Ectodermal cell (in vitro differentiated cells): ENCODE measurements around the gene ERH.
A peak's percentile ranks its signal among the peaks of the same experiment; 100 is the strongest.
"Not testable (repeated sequence)": the region's sequence is repeated elsewhere in the genome, so short reads cannot be mapped to it uniquely, and the experiment has no call there.

Experiments
- H3K27ac ChIP-seq: 2 replicates; pipeline ENCODE4 v1.7.0; 2013; ENCODE audit warnings: mild to moderate bottlenecking, low read depth, low read length; ENCODE audit not compliant: insufficient read depth, poor library complexity, severe bottlenecking
- H3K27me3 ChIP-seq: 2 replicates; pipeline ENCODE4 v1.7.0; 2013; ENCODE audit warnings: mild to moderate bottlenecking, low read length; ENCODE audit not compliant: insufficient read depth, control insufficient read depth, poor library complexity, severe bottlenecking
- H3K36me3 ChIP-seq: one replicate; pipeline ENCODE4 v1.7.0; 2013; ENCODE audit warnings: low read length; ENCODE audit not compliant: control insufficient read depth, insufficient read depth
- H3K4me1 ChIP-seq: one replicate; pipeline ENCODE4 v1.7.0; 2013; ENCODE audit warnings: low read length; ENCODE audit not compliant: control insufficient read depth, insufficient read depth
- H3K4me3 ChIP-seq: 2 replicates; pipeline ENCODE4 v1.7.0; 2013; ENCODE audit warnings: low read depth, low read length, control low read depth; ENCODE audit not compliant: insufficient read depth
- H3K9me3 ChIP-seq: 2 replicates; pipeline ENCODE4 v1.7.0; 2013; ENCODE audit warnings: mild to moderate bottlenecking, low read length, moderate library complexity; ENCODE audit not compliant: control insufficient read depth
- WGBS, 2 experiments: methylation state at CpG; one replicate each; pipeline ENCODE4 v1.1.7; 2013; ENCODE audit warnings: missing lambda C conversion rate in 2 of 2; 5-methylcytosine and 5-hydroxymethylcytosine counted together

ERH gene

DNA sequence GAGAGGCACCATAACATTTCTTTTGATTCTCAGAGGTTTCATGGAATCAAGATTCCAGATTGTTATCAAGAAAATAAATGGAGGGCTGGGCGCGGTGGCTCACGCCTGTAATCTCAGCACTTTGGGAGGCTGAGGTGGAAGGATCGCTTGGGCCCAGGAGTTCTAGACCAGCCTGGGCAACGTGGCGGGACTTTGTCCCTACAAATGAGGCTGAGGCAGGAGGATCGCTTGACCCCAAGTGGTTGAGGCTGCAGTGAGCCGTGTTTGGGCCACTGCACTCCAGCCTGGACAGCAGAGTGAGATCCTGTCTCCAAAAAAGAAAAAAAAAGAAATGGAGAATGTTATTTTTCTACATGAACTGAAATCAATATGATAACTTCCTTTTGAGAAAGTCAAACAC is 1.7 kb upstream of the ERH start:
- Histone ChIP-seq H3K9me3 (no peaks in the 10 kb centered on the region), H3K27ac (no peak overlapping the region), H3K36me3 (peaks cover 14% of the 10 kb centered on the region), H3K4me1 (peaks cover 12% of the 10 kb centered on the region), H3K4me3 (peak overlapping the region; percentile 99), H3K27me3 (no peaks in the 10 kb centered on the region)
- WGBS, 2 experiments = 92 to 93% methylated on average over 8 of the region's 8 CpGs

DNA sequence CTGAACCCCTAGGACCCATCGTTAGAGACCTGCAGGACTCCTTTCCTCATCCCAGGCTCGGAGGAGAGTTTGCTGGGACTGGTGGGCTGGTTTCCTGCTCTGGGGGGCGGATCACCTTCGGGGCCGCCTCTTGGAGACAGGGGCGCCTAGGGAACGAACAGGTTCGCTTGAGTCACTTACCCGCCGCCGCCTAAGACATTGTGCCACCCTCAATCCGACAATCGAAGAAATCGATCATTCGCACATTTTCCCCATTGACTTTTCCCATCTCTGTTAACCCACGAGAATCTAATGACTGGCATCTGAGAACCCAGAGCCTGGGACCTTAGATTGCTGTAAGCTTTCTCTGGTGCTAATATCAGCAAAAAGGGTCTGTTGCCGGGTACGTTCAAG is 715 bp upstream of the ERH start:
- Histone ChIP-seq H3K4me3 (peak overlapping the region; percentile 99), H3K27ac (no peak overlapping the region), H3K27me3 (no peaks in the 10 kb centered on the region), H3K36me3 (peaks cover 18% of the 10 kb centered on the region), H3K9me3 (no peaks in the 10 kb centered on the region), H3K4me1 (peaks cover 12% of the 10 kb centered on the region)
- 1% methylated on average over 18 of the region's 18 CpGs for WGBS, 2 experiments

DNA sequence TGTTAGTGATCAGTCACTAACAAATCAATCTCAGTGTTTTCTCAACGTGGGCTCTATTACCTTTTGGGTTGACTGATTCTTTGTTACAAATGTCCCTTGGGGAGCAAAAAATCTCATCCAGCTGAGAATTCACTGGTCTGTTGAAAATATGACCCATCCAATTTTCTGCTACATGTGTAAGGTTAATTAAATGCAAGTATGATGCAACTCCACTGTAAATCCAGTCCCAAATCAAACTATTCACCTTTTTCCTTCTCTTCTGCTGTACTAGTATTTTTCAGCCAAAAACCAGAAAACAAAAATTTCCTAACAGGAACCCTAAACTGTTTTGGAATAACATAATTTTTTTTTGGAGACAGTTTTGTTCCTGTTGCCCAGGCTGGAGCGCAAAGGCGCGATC is 2.2 kb downstream of the ERH start:
- WGBS, 2 experiments = 95 to 99% methylated on average over 4 of the region's 4 CpGs
- Histone ChIP-seq H3K36me3 (peaks cover 41% of the 10 kb centered on the region), H3K4me3 (no peak overlapping the region)

DNA sequence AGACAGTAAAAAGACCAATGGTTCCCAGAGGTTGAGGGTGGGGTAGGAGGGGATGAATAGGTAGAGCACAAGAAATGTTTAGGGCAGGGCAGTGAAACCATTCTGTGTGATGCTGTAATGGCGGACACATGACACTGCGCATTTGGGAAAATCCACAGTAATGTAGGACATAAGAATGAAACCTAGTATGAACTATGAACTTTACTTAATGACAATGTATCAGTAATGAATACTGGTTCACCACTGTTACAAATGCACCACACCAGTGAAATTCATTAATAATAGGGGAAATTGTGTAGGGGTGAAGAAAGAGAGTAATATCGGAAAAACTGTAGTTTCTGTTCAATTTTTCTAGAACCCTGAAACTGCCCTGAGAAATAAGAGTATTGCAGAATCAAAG is 5.6 kb downstream of the ERH start:
- no peaks in the 10 kb centered on the region for H3K27me3 ChIP-seq
- H3K4me3 ChIP-seq = no peak overlapping the region
- no peaks in the 10 kb centered on the region for H3K9me3 ChIP-seq
- no peak overlapping the region for H3K27ac ChIP-seq
- peaks cover 4% of the 10 kb centered on the region for H3K4me1 ChIP-seq
- 94% methylated on average over 3 of the region's 3 CpGs for WGBS, 2 experiments
- H3K36me3 ChIP-seq = peaks cover 54% of the 10 kb centered on the region

More for the DNA sequence above, 2.2 kb downstream of the ERH start:
- H3K9me3 ChIP-seq = no peaks in the 10 kb centered on the region
- H3K27ac ChIP-seq = no peak overlapping the region
- H3K27me3 ChIP-seq = no peaks in the 10 kb centered on the region
- H3K4me1 ChIP-seq = peaks cover 9% of the 10 kb centered on the region

DNA sequence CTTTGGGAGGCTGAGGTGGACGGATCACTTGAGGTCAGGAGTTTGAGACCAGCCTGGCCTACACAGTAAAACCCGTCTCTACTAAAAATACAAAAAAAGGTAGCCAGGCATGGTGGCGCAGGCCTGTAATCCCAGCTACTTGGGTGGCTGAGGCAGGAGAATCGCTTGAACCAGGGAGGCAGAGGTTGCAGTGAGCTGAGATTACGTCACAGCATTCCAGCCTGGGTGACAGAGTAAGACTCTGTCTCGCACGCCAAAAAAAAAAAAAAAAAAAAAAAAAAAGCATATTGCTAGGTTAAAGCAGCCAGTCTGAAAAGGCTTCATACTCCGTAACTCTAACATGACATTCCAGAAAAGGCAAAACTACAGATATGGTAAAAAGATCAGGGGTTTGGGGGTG is 6.7 kb downstream of the ERH start:
- H3K27me3 ChIP-seq, H3K4me3 ChIP-seq, H3K4me1 ChIP-seq, H3K9me3 ChIP-seq, H3K27ac ChIP-seq: not testable (repeated sequence)
- H3K36me3 ChIP-seq = peaks cover 55% of the 10 kb centered on the region
- WGBS, 2 experiments = 93 to 97% methylated on average over 8 of the region's 8 CpGs

DNA sequence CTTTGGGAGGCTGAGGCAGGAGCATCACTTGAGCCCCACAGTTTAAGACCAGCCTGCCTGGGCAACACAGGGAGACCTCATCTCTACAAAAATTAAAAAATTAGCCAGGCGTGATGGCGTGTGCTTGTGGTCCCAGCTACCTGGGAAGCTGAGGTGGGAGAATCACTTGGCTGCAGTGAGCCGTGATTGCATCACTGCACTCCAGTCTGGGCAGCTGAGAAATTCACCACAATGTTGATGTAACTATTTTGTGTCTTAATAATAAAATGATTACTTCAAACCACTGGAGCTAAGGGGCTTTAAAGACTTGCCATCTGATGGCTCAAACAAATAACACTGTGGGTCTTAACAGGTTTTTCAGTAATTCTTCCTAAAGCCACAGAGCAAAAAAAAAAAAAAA is 10.8 kb downstream of the ERH start:
- WGBS, 2 experiments = 96 to 97% methylated on average over 3 of the region's 3 CpGs
- Histone ChIP-seq H3K27ac (no peak overlapping the region), H3K36me3 (peaks cover 41% of the 10 kb centered on the region)

DNA sequence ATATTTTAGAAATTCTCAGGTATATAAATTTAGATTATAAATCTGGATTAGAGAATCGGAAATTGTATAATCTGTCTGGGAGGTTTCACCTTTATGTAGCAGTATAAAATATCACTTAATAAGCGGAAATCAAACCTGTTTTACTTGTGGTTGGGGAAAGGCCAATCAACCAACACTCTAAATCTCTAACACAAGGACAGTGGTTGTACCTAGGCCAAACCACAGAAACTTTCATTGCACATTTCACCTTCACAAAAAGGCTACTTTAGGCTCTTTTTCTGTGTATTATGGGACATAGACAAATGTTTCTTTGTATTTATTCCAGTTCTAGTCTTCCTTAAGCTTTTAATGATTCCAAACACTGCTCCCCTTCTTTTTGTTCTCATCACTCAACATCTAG is 19.8 kb downstream of the ERH start:
- no peak overlapping the region for H3K4me3 ChIP-seq
- H3K9me3 ChIP-seq = no peaks in the 10 kb centered on the region
- 96 to 100% methylated on average over 1 to 2 of the region's 2 CpGs for WGBS, 2 experiments
- no peak overlapping the region for H3K27ac ChIP-seq
- H3K4me1 ChIP-seq = no peaks in the 10 kb centered on the region
- no peaks in the 10 kb centered on the region for H3K27me3 ChIP-seq
- peaks cover 16% of the 10 kb centered on the region for H3K36me3 ChIP-seq

More for the DNA sequence above, 10.8 kb downstream of the ERH start:
- no peak overlapping the region for H3K4me3 ChIP-seq
- H3K9me3 ChIP-seq = no peaks in the 10 kb centered on the region
- H3K4me1 ChIP-seq = no peaks in the 10 kb centered on the region
- H3K27me3 ChIP-seq = no peaks in the 10 kb centered on the region

DNA sequence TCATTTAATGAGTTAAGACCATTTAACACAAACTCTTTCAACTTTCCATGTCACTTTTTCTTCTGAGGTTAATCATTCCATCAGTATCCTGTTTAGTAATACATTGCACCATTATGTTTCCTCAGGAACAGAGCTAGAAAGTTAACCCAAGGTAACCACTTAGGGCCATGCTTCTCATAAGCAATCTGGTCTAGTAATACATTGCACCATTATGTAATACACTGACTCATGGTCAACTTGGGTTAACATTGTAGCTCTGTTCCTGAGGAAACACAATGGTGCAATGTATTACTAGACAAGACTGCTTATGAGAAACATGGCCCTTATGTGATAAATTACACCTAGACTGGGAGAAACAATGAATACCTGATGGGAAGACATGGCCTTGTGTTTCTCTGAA is 21.7 kb downstream of the ERH start:
- Histone ChIP-seq H3K4me3 (no peak overlapping the region), H3K27ac (no peak overlapping the region), H3K9me3 (no peaks in the 10 kb centered on the region), H3K27me3 (no peaks in the 10 kb centered on the region), H3K36me3 (peaks cover 12% of the 10 kb centered on the region), H3K4me1 (no peaks in the 10 kb centered on the region)

DNA sequence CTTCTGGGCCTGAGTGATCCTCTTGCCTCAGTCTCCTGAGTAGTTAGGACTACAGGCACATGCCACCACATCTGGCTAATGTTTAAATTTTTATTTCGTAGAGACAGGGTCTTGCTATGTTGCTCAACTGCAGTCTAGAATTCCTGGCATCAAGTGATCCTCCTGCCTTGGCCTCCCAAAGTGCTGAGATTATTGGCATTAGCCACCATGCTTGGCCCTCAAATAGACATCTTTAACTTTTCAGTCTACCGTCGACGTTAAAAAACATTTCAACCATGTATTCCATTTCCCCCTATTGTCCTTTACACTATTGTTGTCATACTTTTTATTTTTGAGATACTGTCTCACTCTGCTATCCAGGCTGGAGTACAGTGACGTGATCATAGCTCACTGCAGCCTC is 22.4 kb downstream of the ERH start:
- no peaks in the 10 kb centered on the region for H3K9me3 ChIP-seq
- no peaks in the 10 kb centered on the region for H3K4me1 ChIP-seq
- no peak overlapping the region for H3K27ac ChIP-seq
- H3K27me3 ChIP-seq = no peaks in the 10 kb centered on the region
- H3K36me3 ChIP-seq = peaks cover 12% of the 10 kb centered on the region
- 93 to 94% methylated on average over 5 of the region's 5 CpGs for WGBS, 2 experiments
- no peak overlapping the region for H3K4me3 ChIP-seq

DNA sequence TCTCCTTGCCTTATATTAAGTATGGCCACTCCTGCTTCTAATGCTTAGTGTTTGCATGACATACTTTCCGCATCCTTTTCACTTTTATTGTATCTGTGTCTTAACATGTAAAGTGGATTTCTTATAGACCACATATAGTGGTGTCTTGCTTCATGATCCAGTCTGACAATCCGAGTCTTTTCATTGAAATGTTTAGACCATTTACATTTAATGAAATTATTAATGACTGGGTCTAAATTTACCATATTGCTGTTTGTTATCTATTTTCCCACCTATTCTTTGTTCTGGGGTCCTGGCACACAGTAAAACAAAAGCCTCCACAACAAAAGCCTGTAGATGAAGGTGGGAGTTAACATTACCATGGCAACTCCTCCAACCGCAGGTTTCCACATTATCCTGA is 22.9 kb downstream of the ERH start:
- H3K27ac ChIP-seq = no peak overlapping the region
- WGBS, 2 experiments = 88 to 100% methylated on average over 1 to 2 of the region's 3 CpGs
- no peak overlapping the region for H3K4me3 ChIP-seq
- H3K9me3 ChIP-seq = no peaks in the 10 kb centered on the region
- peaks cover 12% of the 10 kb centered on the region for H3K36me3 ChIP-seq
- no peaks in the 10 kb centered on the region for H3K4me1 ChIP-seq
- no peaks in the 10 kb centered on the region for H3K27me3 ChIP-seq

DNA sequence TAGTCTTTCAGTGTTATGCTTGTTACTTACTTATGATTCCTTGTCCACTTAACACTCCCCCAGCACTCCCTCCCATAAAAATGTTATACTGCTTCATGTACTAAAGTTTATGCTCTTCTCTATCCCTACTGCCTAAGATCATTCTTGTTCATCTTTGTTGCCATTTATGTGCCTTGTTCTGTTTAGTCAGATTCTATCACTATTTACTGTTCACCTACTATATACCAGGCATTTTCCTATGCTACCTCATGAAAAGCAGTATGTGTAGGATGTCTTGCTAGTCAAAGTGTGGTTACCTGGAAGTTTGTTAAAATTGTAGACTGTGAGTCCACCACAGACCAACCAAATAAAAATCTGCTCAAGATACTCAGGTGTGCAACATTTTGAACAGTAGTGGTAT is 23.9 kb downstream of the ERH start:
- H3K9me3 ChIP-seq = no peaks in the 10 kb centered on the region
- peaks cover 7% of the 10 kb centered on the region for H3K36me3 ChIP-seq
- no peaks in the 10 kb centered on the region for H3K4me1 ChIP-seq
- no peak overlapping the region for H3K27ac ChIP-seq
- H3K4me3 ChIP-seq = no peak overlapping the region
- H3K27me3 ChIP-seq = no peaks in the 10 kb centered on the region
